ENCODE results near the gene PRR20G.
A peak's percentile ranks its signal among the peaks of the same experiment; 100 is the strongest.
"Not testable (repeated sequence)": the region's sequence is repeated elsewhere in the genome, so short reads cannot be mapped to it uniquely, and the experiment has no call there.

Gene PRR20G

GRCh38 chr3:127296959-127297358 is 9.1 kb upstream of the PRR20G start:
- DNase-seq: no peak

DNA sequence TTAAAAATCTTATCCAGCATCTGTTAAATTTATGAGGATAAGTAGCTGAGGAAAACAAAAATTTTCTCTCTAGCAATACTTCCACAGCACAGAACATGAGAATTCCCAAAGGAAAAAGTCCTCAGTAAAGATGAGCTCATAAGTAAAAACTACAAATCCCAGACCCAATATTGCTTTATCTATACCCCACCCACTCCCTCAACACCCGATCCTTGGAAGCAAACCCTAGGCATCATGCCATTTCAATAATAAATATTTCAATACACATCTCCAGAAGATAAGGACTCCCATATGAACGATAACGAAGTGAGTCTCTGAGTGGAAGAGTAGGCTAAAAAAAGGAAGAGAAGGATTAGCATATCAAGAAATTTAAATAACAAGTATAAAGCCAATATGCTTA is 8.3 kb upstream of the PRR20G start:
- DNase-seq: no peak

- DNase-seq: not testable (repeated sequence)
Observed at GRCh38 chr3:127293650-127294049, 5.8 kb upstream of the PRR20G start.

DNA sequence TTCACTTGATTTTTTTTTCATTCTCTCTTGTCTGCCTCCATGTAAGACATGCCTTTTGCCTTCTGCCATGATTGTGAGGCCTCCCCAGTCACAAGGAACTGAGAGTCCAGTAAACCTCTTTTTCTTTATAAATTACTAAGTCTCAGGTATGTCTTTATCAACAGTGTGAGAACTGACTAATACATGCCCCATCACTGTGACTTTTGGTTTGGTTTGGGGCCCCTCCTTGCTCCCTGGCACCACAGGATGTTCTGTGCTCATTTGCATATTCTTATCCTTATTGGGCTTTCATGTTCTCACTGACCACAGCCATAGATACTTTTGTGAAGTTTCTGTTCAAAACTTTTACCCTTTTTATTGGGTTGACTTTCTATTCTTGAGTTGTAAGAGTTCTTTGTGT is 3.8 kb upstream of the PRR20G start:
- DNase-seq: no peak

GRCh38 chr3:127291114-127291513 is 3.3 kb upstream of the PRR20G start:
- no peak for DNase-seq

- no peak for DNase-seq
Observed at GRCh38 chr3:127289706-127290575, 2.1 kb upstream of the PRR20G start.

- DNase-seq: peak; percentile 12
Observed at GRCh38 chr3:127288921-127289705, 1.3 kb upstream of the PRR20G start.

DNA sequence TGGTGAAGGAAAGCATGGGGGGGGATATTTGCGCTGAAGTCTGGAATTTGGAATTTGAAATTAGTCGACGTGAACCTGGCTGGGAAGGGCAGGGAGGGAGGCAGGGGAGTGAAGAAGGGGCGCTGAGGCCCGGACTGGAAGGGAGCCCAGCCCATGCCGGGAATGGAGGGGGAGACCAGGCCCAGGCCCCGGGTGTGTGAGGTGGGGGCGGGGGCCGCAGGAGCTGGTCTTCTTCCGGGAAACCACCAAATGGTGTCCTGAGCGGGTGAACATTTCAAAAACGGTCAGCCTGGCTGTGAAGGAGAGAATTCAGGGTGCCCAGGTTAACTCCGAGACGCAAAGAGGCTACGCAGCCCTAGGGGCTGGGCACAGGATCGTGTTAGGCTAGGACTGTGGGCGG is 497 bp upstream of the PRR20G start:
- no peak for DNase-seq

DNA sequence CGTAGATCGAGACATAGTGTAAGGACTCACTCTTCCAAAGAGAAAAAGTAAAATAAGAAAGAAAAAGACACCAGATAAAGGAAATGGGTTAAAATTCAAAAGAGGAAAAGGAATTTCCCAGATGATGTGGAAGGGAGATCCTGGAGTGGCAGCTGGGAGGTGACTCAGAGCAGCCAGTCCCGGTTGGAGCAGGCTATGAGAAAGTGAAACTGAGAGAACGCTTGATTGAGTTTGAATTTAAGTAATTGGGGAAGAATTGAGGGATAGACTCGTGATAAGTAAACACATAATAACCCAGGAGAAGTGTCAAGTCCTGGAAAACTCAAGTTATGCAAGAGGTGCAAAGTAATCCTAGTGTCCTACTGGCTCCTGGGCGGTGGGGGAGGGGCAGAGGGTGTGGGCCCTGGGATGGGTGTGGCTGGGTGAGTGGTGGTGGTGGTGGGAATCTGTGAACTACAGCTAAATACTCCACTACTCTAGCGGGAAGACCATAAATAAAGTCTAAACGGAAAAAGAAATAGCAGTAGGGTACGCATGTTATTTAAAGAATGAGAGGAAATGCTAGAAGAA is 1.2 kb downstream of the PRR20G start:
- DNase-seq: peak; percentile 61

- DNase-seq: no peak
Observed at GRCh38 chr3:127284258-127284657, 3.6 kb downstream of the PRR20G start.

DNA sequence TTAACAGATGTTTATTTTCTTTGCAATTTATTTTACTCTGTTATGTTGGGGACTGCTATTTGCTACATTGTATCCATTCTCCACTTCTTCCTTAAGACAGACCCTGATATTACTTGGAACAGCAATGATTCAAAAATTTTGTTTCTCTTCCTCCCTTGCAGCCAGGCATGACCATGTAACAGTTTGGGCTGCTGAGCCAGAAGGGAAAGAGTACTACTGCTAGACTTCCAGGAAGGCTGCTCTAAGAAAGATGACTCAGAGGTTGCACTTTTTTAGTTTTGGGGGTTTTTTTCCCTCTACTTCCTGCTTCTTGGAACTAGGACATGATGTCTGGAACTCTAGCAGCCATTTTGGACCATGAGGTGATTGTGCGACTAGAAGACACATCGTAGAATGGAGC is 10.3 kb downstream of the PRR20G start:
- DNase-seq: no peak

DNA sequence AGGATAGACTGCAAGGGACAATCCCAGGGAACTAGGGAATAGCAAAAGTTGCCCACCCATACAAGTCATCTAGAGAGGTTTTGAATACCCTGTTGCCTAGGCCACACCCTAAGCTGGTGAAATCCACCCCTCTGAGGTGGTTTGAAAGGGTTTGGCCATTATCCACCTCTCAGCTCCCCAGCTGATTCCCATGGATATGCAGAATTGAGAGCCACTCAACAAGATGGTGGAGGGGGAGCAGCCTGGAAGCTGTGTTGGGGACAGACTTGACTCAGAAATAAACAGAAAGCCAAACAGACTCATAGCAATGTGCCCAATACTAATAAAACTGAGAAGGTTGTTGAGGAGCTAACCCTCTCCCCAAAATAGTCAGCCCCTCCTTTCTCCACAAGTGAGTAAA is 10.9 kb downstream of the PRR20G start:
- DNase-seq: no peak

GRCh38 chr3:127276396-127276795 is 11.4 kb downstream of the PRR20G start:
- DNase-seq: no peak

- no peak for DNase-seq
Observed at GRCh38 chr3:127275287-127275781, 12.5 kb downstream of the PRR20G start.

- DNase-seq: peak; percentile 4
Observed at GRCh38 chr3:127274200-127274760, 13.6 kb downstream of the PRR20G start.

DNA sequence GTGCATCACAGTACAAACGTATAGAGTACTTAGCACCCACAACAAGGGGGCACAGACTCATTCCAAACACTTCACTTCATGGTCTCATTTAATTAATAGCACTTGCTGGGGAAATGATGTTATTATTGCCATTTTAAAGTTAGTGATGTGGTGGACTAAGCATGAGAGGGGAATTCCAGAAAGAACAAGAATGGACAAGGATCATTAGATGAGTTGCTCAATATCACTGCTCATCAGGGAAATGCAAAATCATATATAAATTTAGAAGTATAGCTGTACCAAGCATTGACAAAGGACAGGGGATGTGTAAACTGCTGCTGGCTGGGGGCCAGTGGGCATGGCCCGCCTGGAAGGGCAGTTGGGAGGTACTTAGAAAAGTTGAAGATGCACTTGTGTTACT is 14.6 kb downstream of the PRR20G start:
- no peak for DNase-seq

- no peak for DNase-seq
Observed at GRCh38 chr3:127266186-127266585, 21.7 kb downstream of the PRR20G start.

DNA sequence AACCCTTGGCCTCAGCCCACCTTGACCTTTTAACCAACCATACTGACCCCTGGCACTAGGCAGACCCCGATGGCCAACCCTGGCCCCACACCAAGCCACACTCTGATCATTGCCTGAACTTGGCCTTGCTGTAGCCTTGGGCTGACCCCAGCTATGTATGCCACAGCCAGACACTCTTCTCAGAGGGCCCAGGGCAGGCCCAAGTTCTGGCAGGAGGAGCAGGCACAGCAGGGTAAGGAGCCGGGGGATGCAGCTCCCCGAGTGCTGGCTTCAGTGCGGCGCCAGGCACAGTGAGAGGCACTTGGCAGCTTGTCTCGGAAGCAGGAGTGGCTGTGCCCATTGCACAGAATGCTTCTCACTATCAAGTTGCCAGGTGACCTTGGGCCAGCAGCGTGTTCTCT is 22.3 kb downstream of the PRR20G start:
- DNase-seq: no peak

GRCh38 chr3:127264794-127265514 is 22.9 kb downstream of the PRR20G start:
- no peak for DNase-seq

- no peak for DNase-seq
Observed at GRCh38 chr3:127264292-127264691, 23.6 kb downstream of the PRR20G start.

DNA sequence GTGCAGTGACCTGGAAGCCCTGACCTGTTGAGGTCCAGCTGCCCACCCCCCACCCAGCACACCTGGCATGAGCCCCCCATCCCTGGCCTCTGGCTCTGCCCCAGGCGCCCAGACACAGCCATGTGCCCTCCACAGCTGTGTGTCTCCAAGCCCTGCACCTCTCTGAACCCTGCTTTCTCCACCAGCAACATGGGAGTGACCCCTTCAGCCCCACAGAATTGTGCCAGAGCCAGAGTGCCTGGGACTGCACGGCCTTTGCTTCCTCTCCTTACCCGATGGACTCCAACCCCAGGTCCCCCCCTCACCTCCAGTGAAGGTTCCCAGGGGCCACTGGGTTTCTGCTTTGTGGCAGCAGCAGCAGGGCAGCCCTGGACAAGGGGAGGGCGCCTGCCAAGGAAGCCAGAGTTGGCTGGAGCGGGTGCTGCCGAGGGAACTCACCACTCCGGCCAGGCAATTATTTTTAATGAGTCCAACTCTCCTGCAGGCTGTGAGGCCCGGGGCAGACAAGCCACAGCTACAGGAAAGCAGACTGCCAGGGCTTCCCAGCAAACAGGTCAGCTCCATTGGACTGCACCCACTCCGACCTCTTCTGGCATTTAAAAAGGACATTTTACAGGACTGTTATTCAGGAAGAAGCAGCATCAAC is 24.1 kb downstream of the PRR20G start:
- DNase-seq: no peak

GRCh38 chr3:127263037-127263436 is 24.8 kb downstream of the PRR20G start:
- no peak for DNase-seq

Measured in DMS53 (cell line).